HG03135 (cell line): Measurements from ENCODE around the gene TBX20.
"Not testable (repeated sequence)": the region's sequence is repeated elsewhere in the genome, so short reads cannot be mapped to it uniquely, and the experiment has no call there.

Experiments
- ATAC-seq: cut with Tn5 transposase; IDR thresholded peaks from one replicate; pipeline ENCODE4 v1.9.1; 2021; ENCODE audit warnings: mild to moderate bottlenecking, moderate library complexity; ENCODE audit not compliant: unreplicated experiment

The TBX20 gene

GRCh38 chr7:35228496-35229051, 25.3 kb downstream of the TBX20 start:
- not testable (repeated sequence) for ATAC-seq

GRCh38 chr7:35227438-35227837, 26.5 kb downstream of the TBX20 start:
- ATAC-seq, result not testable (repeated sequence)

- not testable (repeated sequence) for ATAC-seq
These were observed 31.5 kb downstream of the TBX20 start for GRCh38 chr7:35222445-35222844.

GRCh38 chr7:35220176-35220575, 33.7 kb downstream of the TBX20 start:
- not testable (repeated sequence) for ATAC-seq

- ATAC-seq, result not testable (repeated sequence)
These were observed 37.9 kb downstream of the TBX20 start for GRCh38 chr7:35216033-35216432.

- ATAC-seq, result not testable (repeated sequence)
These were observed 38.8 kb downstream of the TBX20 start for GRCh38 chr7:35215063-35215462.

- not testable (repeated sequence) for ATAC-seq
These were observed 47.0 kb downstream of the TBX20 start for GRCh38 chr7:35206924-35207323.

- not testable (repeated sequence) for ATAC-seq
These were observed 49.0 kb downstream of the TBX20 start for GRCh38 chr7:35204850-35205249.

- ATAC-seq, result not testable (repeated sequence)
These were observed 49.9 kb downstream of the TBX20 start for GRCh38 chr7:35204031-35204430.

- ATAC-seq, result not testable (repeated sequence)
These were observed 51.5 kb downstream of the TBX20 start for GRCh38 chr7:35202353-35202752.

GRCh38 chr7:35200170-35200569, 53.7 kb downstream of the TBX20 start:
- ATAC-seq, result not testable (repeated sequence)

- ATAC-seq, result not testable (repeated sequence)
These were observed 55.3 kb downstream of the TBX20 start for GRCh38 chr7:35198370-35199140.

- ATAC-seq, result not testable (repeated sequence)
These were observed 62.3 kb downstream of the TBX20 start for GRCh38 chr7:35191571-35191970.

GRCh38 chr7:35190146-35190773, 63.6 kb downstream of the TBX20 start:
- not testable (repeated sequence) for ATAC-seq

- ATAC-seq, result not testable (repeated sequence)
These were observed 67.1 kb downstream of the TBX20 start for GRCh38 chr7:35186751-35187150.

- ATAC-seq, result no peak
These were observed 67.8 kb downstream of the TBX20 start for GRCh38 chr7:35185908-35186731.

GRCh38 chr7:35185578-35185907, 68.4 kb downstream of the TBX20 start:
- not testable (repeated sequence) for ATAC-seq

- ATAC-seq, result not testable (repeated sequence)
These were observed 68.9 kb downstream of the TBX20 start for GRCh38 chr7:35184961-35185360.

- not testable (repeated sequence) for ATAC-seq
These were observed 69.9 kb downstream of the TBX20 start for GRCh38 chr7:35183873-35184503.

GRCh38 chr7:35180665-35181064, 73.2 kb downstream of the TBX20 start:
- ATAC-seq, result not testable (repeated sequence)

- ATAC-seq, result not testable (repeated sequence)
These were observed 80.7 kb downstream of the TBX20 start for GRCh38 chr7:35173176-35173575.
